Measurements from ENCODE around the gene BHLHA15. TPM values are rescaled to one million over a fixed set of nuclear protein-coding genes. Genes with fewer than 3 reads are reported as not detected.

Gene BHLHA15
- total and polyA plus RNA-seq, 2 of the 8 experiments (the other 6 are each of a cell fraction or from before 2014, with no cell fraction given), result 1.1 to 2.7 TPM

- POLR2A ChIA-PET (ENCODE audit: partially characterized antibody), result interaction anchor here (0.9 kb wide), 2 partner anchors 9 to 15 kb away, joined by 3 read pairs; no protein-coding TSS in a partner anchor
- no peak overlapping the region for H3K14ac ChIP-seq (ENCODE audit: insufficient read length)
Observed at GRCh38 chr7:98250789-98251188, 39.5 kb downstream of the BHLHA15 start.

More at GRCh38 chr7:98250789-98251188, 39.5 kb downstream of the BHLHA15 start:
- Histone ChIP-seq H3K4me1 (replicated peaks in 1 of 4; ENCODE audit: control insufficient read depth in 3 of 4, insufficient read depth in 4 of 4, low read length in 3 of 4) (peaks cover 0 to 14% (median 3%) of the 10 kb centered on the region in 4 experiments; a peak in 4 of 7 replicates), H2BK120ac (replicated peaks; ENCODE audit: low read depth, low read length) (no peak overlapping the region), H3K56ac (replicated peaks; ENCODE audit: insufficient read length, low read depth, low read length) (no peak overlapping the region), H3K4me3 (ENCODE audit: extremely low read depth in 1 of 4, insufficient read depth in 2 of 4, low read depth in 3 of 4, low read length in 4 of 4) (peak overlapping the region; percentile 77 to 91 (median 86); a peak in 7 of 8 replicates), H3K79me1 (ENCODE audit: low read depth, low read length) (no peaks in the 10 kb centered on the region; the same call in 1 of the 2 replicates), H2AK5ac (ENCODE audit: low read depth, low read length) (no peak overlapping the region), H3K4me2 (ENCODE audit: insufficient read depth in 1 of 2, low read depth in 2 of 2, low read length in 2 of 2) (peak overlapping the region; percentile 91 to 94), H4K91ac (replicated peaks; ENCODE audit: insufficient read length, low read length) (no peak overlapping the region), H2BK12ac (ENCODE audit: low read depth, low read length) (no peak overlapping the region), H4K20me1 (replicated peaks in 1 of 2; ENCODE audit: control insufficient read depth in 1 of 2, insufficient read depth in 2 of 2, low read length in 2 of 2) (no peaks in the 10 kb centered on the region), H3K4ac (replicated peaks; ENCODE audit: insufficient read length, low read depth, low read length) (no peak overlapping the region), H3K9me3 (ENCODE audit: insufficient read depth in 2 of 2, low read depth in 1 of 2, low read length in 1 of 2) (no peaks in the 10 kb centered on the region), H4K8ac (ENCODE audit: extremely low read depth, insufficient read depth, low read length) (no peak overlapping the region), H3K18ac (ENCODE audit: extremely low read depth, low read length) (no peak overlapping the region), H3K23me2 (ENCODE audit: low read depth, low read length) (peaks cover 6% of the 10 kb centered on the region), H2AFZ (ENCODE audit: low read length) (0 out of 2 replicates have a peak overlapping the region, but pooled peaks have one; percentile 91), H3K23ac (ENCODE audit: insufficient read length) (no peak overlapping the region), H2BK5ac (ENCODE audit: low read depth, low read length) (no peak overlapping the region), H3K27me3 (replicated peaks in 1 of 4; ENCODE audit: control insufficient read depth in 3 of 4, extremely low read depth in 1 of 4, insufficient read depth in 3 of 4, low read length in 3 of 4) (no peaks in the 10 kb centered on the region; a peak in 1 of 7 replicates), H3K9ac (replicated peaks in 1 of 4; ENCODE audit: extremely low read depth in 1 of 4, low read depth in 3 of 4, low read length in 3 of 4) (no peak overlapping the region), H4K5ac (ENCODE audit: insufficient read length, low read depth, low read length) (no peak overlapping the region), H3K36me3 (ENCODE audit: control insufficient read depth in 2 of 4, insufficient read depth in 4 of 4, low read length in 3 of 4) (no peaks in the 10 kb centered on the region; a peak in 1 of 8 replicates), H2BK20ac (ENCODE audit: low read length) (no peak overlapping the region), H3K27ac (ENCODE audit: low read depth, low read length) (no peak overlapping the region), H2BK15ac (ENCODE audit: low read length) (no peak overlapping the region), H3K79me2 (ENCODE audit: control insufficient read depth in 1 of 2, insufficient read depth in 2 of 2, low read length in 2 of 2) (peaks cover 0 to 7% of the 10 kb centered on the region in 2 experiments; a peak in 1 of 4 replicates)
- no peak for FAIRE-seq
- 53% methylated on average over 3 of the region's 3 CpGs; no CpG with 5 or more reads in 1 of the 2 experiments for WGBS, 2 experiments (ENCODE audit: extremely low coverage in 1 of 2, insufficient coverage in 1 of 2, insufficient read length in 1 of 2, insufficient replicate concordance in 2 of 2, low coverage in 1 of 2, low lambda C conversion rate in 2 of 2, missing lambda C conversion rate in 1 of 2)
- no peak for TF ChIP-seq CBX5 (IDR thresholded peaks at IDR 0.05; ENCODE audit: low read depth, low read length)
- no peak for TF ChIP-seq BRCA1 (IDR thresholded peaks at IDR 0.05; ENCODE audit: low read depth, low read length)
- no peak for TF ChIP-seq BCL11A (IDR thresholded peaks at IDR 0.05; ENCODE audit: low read depth in 2 of 2, low read length in 2 of 2)
- no peak for TF ChIP-seq ATF3 (IDR thresholded peaks at IDR 0.05; ENCODE audit: insufficient read depth, low read depth, low read length)
- TF ChIP-seq SP4 (IDR thresholded peaks at IDR 0.05; ENCODE audit: low read length), result no peak
- TF ChIP-seq BACH1 (IDR thresholded peaks at IDR 0.05; ENCODE audit: low read length), result no peak
- TF ChIP-seq POLR2AphosphoS5 (IDR thresholded peaks at IDR 0.05; ENCODE audit: low read depth, low read length), result no peak
- no peak for TF ChIP-seq SIN3A (conservative IDR thresholded peaks at IDR 0.05 in 1 of 2, IDR thresholded peaks at IDR 0.05 in 1 of 2; ENCODE audit: low read depth in 1 of 2, low read length in 2 of 2)
- TF ChIP-seq MAFK (IDR thresholded peaks at IDR 0.05; ENCODE audit: low read depth, low read length), result no peak
- TF ChIP-seq JUND (IDR thresholded peaks at IDR 0.05; ENCODE audit: low read length), result no peak
- no peak for TF ChIP-seq CEBPB (IDR thresholded peaks at IDR 0.05; ENCODE audit: low read depth, low read length)
- no peak for TF ChIP-seq TBP (IDR thresholded peaks at IDR 0.05; ENCODE audit: low read depth, low read length)
- no peak for TF ChIP-seq CHD2 (IDR thresholded peaks at IDR 0.05; ENCODE audit: low read length)
- CTCF ChIA-PET (ENCODE audit: partially characterized antibody), result interaction anchor here (0.5 to 1.3 kb wide), 4 partner anchors 9 to 1381 kb away, joined by 3 to 6 read pairs (median 4); no protein-coding TSS in a partner anchor
- DNase-seq (ENCODE audit: low read depth in 1 of 2, low spot score in 2 of 2), result no peak

Measured in H1 (cell line).